Lung (tissue), 12 donors: ENCODE data around the gene PAPLN. TPM values are rescaled to one million over a fixed set of nuclear protein-coding genes. Genes with fewer than 3 reads are reported as not detected.

Experiments
- ATAC-seq: fragments of 200-7000 bp; cut with Tn5 transposase; one replicate; pipeline ENCODE4 v1.9.1; 2020; ENCODE audit warnings: moderate number of reproducible peaks; ENCODE audit not compliant: insufficient read depth, low FRiP score
- DNase-seq, 3 donors: peaks; one replicate each; pipeline ENCODE4 v3.0.0-alpha.2; 2013 to 2017
- H3K27ac ChIP-seq, 2 donors: one replicate each; pipeline ENCODE4 v1.5.1; 2013; ENCODE audit warnings: mild to moderate bottlenecking in 2 of 2, moderate library complexity in 2 of 2, control low read depth in 1 of 2, inconsistent platforms in 1 of 2, low read depth in 1 of 2, low read length in 1 of 2
- H3K27me3 ChIP-seq, 3 donors: one replicate each; pipeline ENCODE4 v1.5.1; 2013; ENCODE audit warnings: low read length in 2 of 3; ENCODE audit not compliant: control insufficient read depth in 3 of 3, insufficient read depth in 3 of 3
- H3K36me3 ChIP-seq, 4 donors: one replicate each; pipeline ENCODE4 v1.5.1; 2013; ENCODE audit warnings: low read length in 4 of 4, mild to moderate bottlenecking in 1 of 4, moderate library complexity in 1 of 4; ENCODE audit not compliant: control insufficient read depth in 4 of 4, insufficient read depth in 4 of 4
- H3K4me1 ChIP-seq, 5 donors: one replicate each; pipeline ENCODE4 v1.5.1; 2013; ENCODE audit warnings: low read length in 5 of 5, mild to moderate bottlenecking in 2 of 5, moderate library complexity in 1 of 5; ENCODE audit not compliant: control insufficient read depth in 5 of 5, insufficient read depth in 5 of 5
- H3K4me3 ChIP-seq: one replicate; pipeline ENCODE4 v1.5.1; 2013; ENCODE audit warnings: mild to moderate bottlenecking, control low read depth, moderate library complexity
- H3K9ac ChIP-seq, 2 donors: one replicate each; pipeline ENCODE4 v1.5.1; 2013; ENCODE audit warnings: low read length in 2 of 2, control low read depth in 1 of 2; ENCODE audit not compliant: insufficient read depth in 1 of 2
- H3K9me3 ChIP-seq, 4 donors: one replicate each; pipeline ENCODE4 v1.5.1; 2013; ENCODE audit warnings: low read length in 3 of 4, mild to moderate bottlenecking in 1 of 4, moderate library complexity in 1 of 4; ENCODE audit not compliant: control insufficient read depth in 4 of 4, insufficient read depth in 3 of 4
- CTCF ChIP-seq: IDR thresholded peaks from 2 replicates; pipeline ENCODE4 v1.5.1; 2012; ENCODE audit warnings: mild to moderate bottlenecking; ENCODE audit errors: control extremely low read depth, extremely low read depth
- WGBS, 2 donors: extraction: QIAGEN DNeasy Blood & Tissue Kit; methylation state at CpG; one replicate each; pipeline ENCODE4 v1.1.7; 2013; 5-methylcytosine and 5-hydroxymethylcytosine counted together
- polyA plus RNA-seq, 2 donors: library from polyadenylated mRNA; stranded (reverse); fragments of 200-250 nt; gene quantifications; one replicate each; pipeline ENCODE4 v1.2.1, GENCODE V29; 2013
- total RNA-seq, 2 donors: library from RNA; depleted of rRNA in 1 of 2; stranded (reverse); fragments of >200 nt in 1 of 2; gene quantifications; one replicate each; pipeline ENCODE4 v1.2.1, GENCODE V29; 2014 to 2021
- donor health status: control.
- donor health status: control.
- donor health status: Bipolar disorder and iron deficiency.
- donor health status: healthy.
- donor health status: DM: yes; HTN: yes; CAD: no.

Gene PAPLN
- total and polyA plus RNA-seq, 4 donors, result 2.9 to 18.0 (median 8.3) TPM

- H3K36me3 ChIP-seq, result no peaks in the 10 kb centered on the region
- ATAC-seq, result no peak
- H3K4me3 ChIP-seq, result no peak overlapping the region
- DNase-seq, result no peak
- H3K27me3 ChIP-seq, result no peaks in the 10 kb centered on the region
- no peak overlapping the region for H3K9ac ChIP-seq
- no peaks in the 10 kb centered on the region for H3K9me3 ChIP-seq
- WGBS, 2 donors, result 96 to 97% methylated on average over 10 of the region's 10 CpGs
- H3K27ac ChIP-seq, result no peak overlapping the region
- no peaks in the 10 kb centered on the region for H3K4me1 ChIP-seq
- TF ChIP-seq CTCF, result no peak
Observed at GRCh38 chr14:73253323-73253610, 16.0 kb downstream of the PAPLN start.

- 94 to 95% methylated on average over 12 of the region's 12 CpGs for WGBS, 2 donors
- Histone ChIP-seq H3K4me1 (no peaks in the 10 kb centered on the region), H3K9ac (no peak overlapping the region), H3K27me3 (no peaks in the 10 kb centered on the region), H3K4me3 (no peak overlapping the region), H3K27ac (no peak overlapping the region), H3K9me3 (no peaks in the 10 kb centered on the region), H3K36me3 (no peaks in the 10 kb centered on the region)
- ATAC-seq (no peak), DNase-seq (no peak)
- TF ChIP-seq CTCF, result no peak
Observed at GRCh38 chr14:73253721-73254120, 16.4 kb downstream of the PAPLN start.

- no peak for TF ChIP-seq CTCF
Observed at GRCh38 chr14:73254247-73255004, 17.1 kb downstream of the PAPLN start.

GRCh38 chr14:73255005-73255400 is 17.7 kb downstream of the PAPLN start:
- ATAC-seq (no peak), DNase-seq (no peak)
- no peak overlapping the region for H3K27ac ChIP-seq
- no peak for TF ChIP-seq CTCF
- H3K9ac ChIP-seq, result no peak overlapping the region
- H3K4me1 ChIP-seq, result no peaks in the 10 kb centered on the region
- no peaks in the 10 kb centered on the region for H3K27me3 ChIP-seq
- 94 to 96% methylated on average over 6 of the region's 6 CpGs for WGBS, 2 donors
- H3K4me3 ChIP-seq, result no peak overlapping the region
- H3K9me3 ChIP-seq, result no peaks in the 10 kb centered on the region
- H3K36me3 ChIP-seq, result no peaks in the 10 kb centered on the region

More at GRCh38 chr14:73254247-73255004, 17.1 kb downstream of the PAPLN start:
- H3K9ac ChIP-seq, result no peak overlapping the region
- no peaks in the 10 kb centered on the region for H3K36me3 ChIP-seq
- DNase-seq (no peak), ATAC-seq (no peak)
- H3K27ac ChIP-seq, result no peak overlapping the region
- WGBS, 2 donors, result 92 to 96% methylated on average over 27 to 28 of the region's 28 CpGs
- H3K4me3 ChIP-seq, result no peak overlapping the region
- H3K4me1 ChIP-seq, result no peaks in the 10 kb centered on the region
- no peaks in the 10 kb centered on the region for H3K9me3 ChIP-seq
- H3K27me3 ChIP-seq, result no peaks in the 10 kb centered on the region
